ENCODE results near the gene PKIB. TPM values are rescaled to one million over a fixed set of nuclear protein-coding genes. Genes with fewer than 3 reads are reported as not detected.

Gene PKIB
- total and polyA plus RNA-seq, 4 donors: 1.4 to 14.4 (median 2.1) TPM

GRCh38 chr6:122665929-122666328, 55.7 kb downstream of the PKIB start:
- no peak overlapping the region for H3K4me3 ChIP-seq (ENCODE audit: low read length in 2 of 2)
- WGBS, 2 donors: 68 to 76% methylated on average over 4 of the region's 4 CpGs
- DNase-seq (no peak), ATAC-seq (ENCODE audit: low FRiP score) (no peak)
- no peak overlapping the region for H3K27ac ChIP-seq (ENCODE audit: low read depth in 1 of 2, low read length in 2 of 2)
- no peaks in the 10 kb centered on the region for H3K36me3 ChIP-seq (ENCODE audit: control insufficient read depth in 1 of 2, insufficient read depth in 2 of 2, low read length in 1 of 2)
- H3K4me1 ChIP-seq (ENCODE audit: control insufficient read depth in 1 of 2, insufficient read depth in 2 of 2, low read length in 2 of 2): no peaks in the 10 kb centered on the region
- intact Hi-C loops (cut with DNase I): no loop called here
- no peaks in the 10 kb centered on the region for H3K27me3 ChIP-seq (ENCODE audit: control insufficient read depth in 1 of 2, insufficient read depth in 2 of 2, low read length in 1 of 2)
- H3K9me3 ChIP-seq (ENCODE audit: control insufficient read depth, low read length): no peaks in the 10 kb centered on the region

GRCh38 chr6:122666418-122666817, 56.2 kb downstream of the PKIB start:
- 85 to 87% methylated on average over 2 of the region's 2 CpGs for WGBS, 2 donors
- no peak for ATAC-seq (ENCODE audit: low FRiP score)
- H3K4me3 ChIP-seq (ENCODE audit: low read length in 2 of 2): no peak overlapping the region
- no peak overlapping the region for H3K27ac ChIP-seq (ENCODE audit: low read depth in 1 of 2, low read length in 2 of 2)
- DNase-seq: no peak
- no peaks in the 10 kb centered on the region for H3K4me1 ChIP-seq (ENCODE audit: control insufficient read depth in 1 of 2, insufficient read depth in 2 of 2, low read length in 2 of 2)
- intact Hi-C loops (cut with DNase I): no loop called here
- H3K27me3 ChIP-seq (ENCODE audit: control insufficient read depth in 1 of 2, insufficient read depth in 2 of 2, low read length in 1 of 2): no peaks in the 10 kb centered on the region
- H3K36me3 ChIP-seq (ENCODE audit: control insufficient read depth in 1 of 2, insufficient read depth in 2 of 2, low read length in 1 of 2): no peaks in the 10 kb centered on the region
- H3K9me3 ChIP-seq (ENCODE audit: control insufficient read depth, low read length): no peaks in the 10 kb centered on the region

GRCh38 chr6:122669418-122669817, 59.2 kb downstream of the PKIB start:
- Histone ChIP-seq H3K36me3 (ENCODE audit: control insufficient read depth in 1 of 2, insufficient read depth in 2 of 2, low read length in 1 of 2) (no peaks in the 10 kb centered on the region), H3K4me3 (ENCODE audit: low read length in 2 of 2) (no peak overlapping the region), H3K4me1 (ENCODE audit: control insufficient read depth in 1 of 2, insufficient read depth in 2 of 2, low read length in 2 of 2) (no peaks in the 10 kb centered on the region), H3K27me3 (ENCODE audit: control insufficient read depth in 1 of 2, insufficient read depth in 2 of 2, low read length in 1 of 2) (no peaks in the 10 kb centered on the region), H3K9me3 (ENCODE audit: control insufficient read depth, low read length) (no peaks in the 10 kb centered on the region), H3K27ac (ENCODE audit: low read depth in 1 of 2, low read length in 2 of 2) (no peak overlapping the region)
- WGBS, 2 donors: 29 to 31% methylated on average over 2 of the region's 2 CpGs
- DNase-seq (no peak), ATAC-seq (ENCODE audit: low FRiP score) (no peak)
- intact Hi-C loops (cut with DNase I): no loop called here

GRCh38 chr6:122669868-122670267, 59.7 kb downstream of the PKIB start:
- ATAC-seq (ENCODE audit: low FRiP score) (no peak), DNase-seq (no peak)
- H3K9me3 ChIP-seq (ENCODE audit: control insufficient read depth, low read length): no peaks in the 10 kb centered on the region
- no peak overlapping the region for H3K4me3 ChIP-seq (ENCODE audit: low read length in 2 of 2)
- H3K27ac ChIP-seq (ENCODE audit: low read depth in 1 of 2, low read length in 2 of 2): no peak overlapping the region
- intact Hi-C loops (cut with DNase I): no loop called here
- H3K4me1 ChIP-seq (ENCODE audit: control insufficient read depth in 1 of 2, insufficient read depth in 2 of 2, low read length in 2 of 2): no peaks in the 10 kb centered on the region
- H3K36me3 ChIP-seq (ENCODE audit: control insufficient read depth in 1 of 2, insufficient read depth in 2 of 2, low read length in 1 of 2): no peaks in the 10 kb centered on the region
- WGBS, 2 donors: 86 to 88% methylated on average over 3 of the region's 3 CpGs
- H3K27me3 ChIP-seq (ENCODE audit: control insufficient read depth in 1 of 2, insufficient read depth in 2 of 2, low read length in 1 of 2): no peaks in the 10 kb centered on the region

GRCh38 chr6:122671251-122671650, 61.0 kb downstream of the PKIB start:
- H3K9me3 ChIP-seq (ENCODE audit: control insufficient read depth, low read length): no peaks in the 10 kb centered on the region
- no peak for DNase-seq
- no peaks in the 10 kb centered on the region for H3K36me3 ChIP-seq (ENCODE audit: control insufficient read depth in 1 of 2, insufficient read depth in 2 of 2, low read length in 1 of 2)
- no peak for ATAC-seq (ENCODE audit: low FRiP score)
- WGBS, 2 donors: 47 to 50% methylated on average over 2 of the region's 2 CpGs
- H3K27ac ChIP-seq (ENCODE audit: low read depth in 1 of 2, low read length in 2 of 2): no peak overlapping the region
- no peaks in the 10 kb centered on the region for H3K4me1 ChIP-seq (ENCODE audit: control insufficient read depth in 1 of 2, insufficient read depth in 2 of 2, low read length in 2 of 2)
- H3K4me3 ChIP-seq (ENCODE audit: low read length in 2 of 2): no peak overlapping the region
- intact Hi-C loops (cut with DNase I): no loop called here
- H3K27me3 ChIP-seq (ENCODE audit: control insufficient read depth in 1 of 2, insufficient read depth in 2 of 2, low read length in 1 of 2): no peaks in the 10 kb centered on the region

GRCh38 chr6:122673343-122673961, 63.2 kb downstream of the PKIB start:
- ATAC-seq (ENCODE audit: low FRiP score): no peak
- 73 to 74% methylated on average over 1 of the region's 1 CpG for WGBS, 2 donors

GRCh38 chr6:122676146-122676545, 65.9 kb downstream of the PKIB start:
- Histone ChIP-seq H3K9me3 (ENCODE audit: control insufficient read depth, low read length) (no peaks in the 10 kb centered on the region), H3K4me3 (ENCODE audit: low read length in 2 of 2) (no peak overlapping the region), H3K27me3 (ENCODE audit: control insufficient read depth in 1 of 2, insufficient read depth in 2 of 2, low read length in 1 of 2) (no peaks in the 10 kb centered on the region), H3K27ac (ENCODE audit: low read depth in 1 of 2, low read length in 2 of 2) (no peak overlapping the region), H3K4me1 (ENCODE audit: control insufficient read depth in 1 of 2, insufficient read depth in 2 of 2, low read length in 2 of 2) (no peaks in the 10 kb centered on the region), H3K36me3 (ENCODE audit: control insufficient read depth in 1 of 2, insufficient read depth in 2 of 2, low read length in 1 of 2) (no peaks in the 10 kb centered on the region)
- ATAC-seq (ENCODE audit: low FRiP score): no peak
- intact Hi-C loops (cut with DNase I): no loop called here
- no peak for DNase-seq
- 95 to 96% methylated on average over 1 of the region's 1 CpG for WGBS, 2 donors

More at GRCh38 chr6:122673343-122673961, 63.2 kb downstream of the PKIB start:
- H3K4me3 ChIP-seq (ENCODE audit: low read length in 2 of 2): no peak overlapping the region
- H3K27ac ChIP-seq (ENCODE audit: low read depth in 1 of 2, low read length in 2 of 2): no peak overlapping the region
- H3K36me3 ChIP-seq (ENCODE audit: control insufficient read depth in 1 of 2, insufficient read depth in 2 of 2, low read length in 1 of 2): no peaks in the 10 kb centered on the region
- H3K9me3 ChIP-seq (ENCODE audit: control insufficient read depth, low read length): no peaks in the 10 kb centered on the region
- H3K4me1 ChIP-seq (ENCODE audit: control insufficient read depth in 1 of 2, insufficient read depth in 2 of 2, low read length in 2 of 2): no peaks in the 10 kb centered on the region
- intact Hi-C loops (cut with DNase I): no loop called here
- H3K27me3 ChIP-seq (ENCODE audit: control insufficient read depth in 1 of 2, insufficient read depth in 2 of 2, low read length in 1 of 2): no peaks in the 10 kb centered on the region
- no peak for DNase-seq

- DNase-seq (no peak), ATAC-seq (ENCODE audit: low FRiP score) (no peak)
- Histone ChIP-seq H3K9me3 (ENCODE audit: control insufficient read depth, low read length) (no peaks in the 10 kb centered on the region), H3K4me1 (ENCODE audit: control insufficient read depth in 1 of 2, insufficient read depth in 2 of 2, low read length in 2 of 2) (no peaks in the 10 kb centered on the region), H3K4me3 (ENCODE audit: low read length in 2 of 2) (no peak overlapping the region), H3K27me3 (ENCODE audit: control insufficient read depth in 1 of 2, insufficient read depth in 2 of 2, low read length in 1 of 2) (no peaks in the 10 kb centered on the region), H3K27ac (ENCODE audit: low read depth in 1 of 2, low read length in 2 of 2) (no peak overlapping the region), H3K36me3 (ENCODE audit: control insufficient read depth in 1 of 2, insufficient read depth in 2 of 2, low read length in 1 of 2) (no peaks in the 10 kb centered on the region)
- intact Hi-C loops (cut with DNase I): no loop called here
- 69 to 75% methylated on average over 2 of the region's 2 CpGs for WGBS, 2 donors
These were observed 66.5 kb downstream of the PKIB start for GRCh38 chr6:122676688-122677087.

- ATAC-seq (ENCODE audit: low FRiP score) (no peak), DNase-seq (no peak)
- 76 to 81% methylated on average over 1 of the region's 1 CpG for WGBS, 2 donors
- Histone ChIP-seq H3K27ac (ENCODE audit: low read depth in 1 of 2, low read length in 2 of 2) (no peak overlapping the region), H3K36me3 (ENCODE audit: control insufficient read depth in 1 of 2, insufficient read depth in 2 of 2, low read length in 1 of 2) (no peaks in the 10 kb centered on the region), H3K4me3 (ENCODE audit: low read length in 2 of 2) (no peak overlapping the region), H3K9me3 (ENCODE audit: control insufficient read depth, low read length) (no peaks in the 10 kb centered on the region), H3K27me3 (ENCODE audit: control insufficient read depth in 1 of 2, insufficient read depth in 2 of 2, low read length in 1 of 2) (no peaks in the 10 kb centered on the region), H3K4me1 (ENCODE audit: control insufficient read depth in 1 of 2, insufficient read depth in 2 of 2, low read length in 2 of 2) (no peaks in the 10 kb centered on the region)
- intact Hi-C loops (cut with DNase I): no loop called here
These were observed 67.2 kb downstream of the PKIB start for GRCh38 chr6:122677406-122677805.

Measured in aorta (tissue), 5 donors.